DOHH2 (cell line): ENCODE results near the gene SUPT3H.

Experiments
- EZH2phosphoT487 ChIP-seq: fragments of 200-600 bp; sonication (generic); IDR thresholded peaks from 2 replicates; pipeline ENCODE4 v1.6.1; 2017; ENCODE audit warnings: borderline replicate concordance, mild to moderate bottlenecking, antibody characterized with exemption, low read length, moderate library complexity, mixed read lengths
- TF ChIP-seq, protein P1 (sequence below): fragments of 200-600 bp; sonication (generic); IDR thresholded peaks from one replicate; pipeline ENCODE4 v1.5.1; 2014; ENCODE audit warnings: antibody characterized with exemption, mild to moderate bottlenecking, low read depth, low read length; ENCODE audit not compliant: poor library complexity, severe bottlenecking

DNA sequence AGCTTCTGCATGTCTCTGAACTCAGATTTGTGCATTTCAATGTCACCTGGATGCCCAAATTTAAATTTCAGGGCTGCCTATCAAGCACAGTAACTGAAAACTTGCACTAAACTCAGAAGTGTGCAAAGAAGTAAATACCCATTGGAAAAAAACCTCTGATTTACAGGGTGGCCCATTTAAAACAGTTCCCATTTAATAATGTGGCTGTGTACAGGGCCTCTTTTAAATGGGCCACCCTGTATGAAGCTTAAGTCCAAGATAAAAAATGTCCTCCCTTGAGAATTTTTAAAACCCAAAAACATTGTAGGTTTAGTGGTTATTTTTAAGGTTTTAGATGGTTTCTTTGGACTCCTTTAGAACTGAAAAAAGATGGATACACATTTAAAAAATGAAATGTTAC lies 251.7 kb downstream of the SUPT3H start:
- TF ChIP-seq, protein P1, sequence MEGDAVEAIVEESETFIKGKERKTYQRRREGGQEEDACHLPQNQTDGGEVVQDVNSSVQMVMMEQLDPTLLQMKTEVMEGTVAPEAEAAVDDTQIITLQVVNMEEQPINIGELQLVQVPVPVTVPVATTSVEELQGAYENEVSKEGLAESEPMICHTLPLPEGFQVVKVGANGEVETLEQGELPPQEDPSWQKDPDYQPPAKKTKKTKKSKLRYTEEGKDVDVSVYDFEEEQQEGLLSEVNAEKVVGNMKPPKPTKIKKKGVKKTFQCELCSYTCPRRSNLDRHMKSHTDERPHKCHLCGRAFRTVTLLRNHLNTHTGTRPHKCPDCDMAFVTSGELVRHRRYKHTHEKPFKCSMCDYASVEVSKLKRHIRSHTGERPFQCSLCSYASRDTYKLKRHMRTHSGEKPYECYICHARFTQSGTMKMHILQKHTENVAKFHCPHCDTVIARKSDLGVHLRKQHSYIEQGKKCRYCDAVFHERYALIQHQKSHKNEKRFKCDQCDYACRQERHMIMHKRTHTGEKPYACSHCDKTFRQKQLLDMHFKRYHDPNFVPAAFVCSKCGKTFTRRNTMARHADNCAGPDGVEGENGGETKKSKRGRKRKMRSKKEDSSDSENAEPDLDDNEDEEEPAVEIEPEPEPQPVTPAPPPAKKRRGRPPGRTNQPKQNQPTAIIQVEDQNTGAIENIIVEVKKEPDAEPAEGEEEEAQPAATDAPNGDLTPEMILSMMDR, result no peak
- TF ChIP-seq EZH2phosphoT487, result no peak
